ENCODE data around the gene RMI2.
"Not testable (repeated sequence)": the region's sequence is repeated elsewhere in the genome, so short reads cannot be mapped to it uniquely, and the experiment has no call there.

RMI2 gene

GRCh38 chr16:11356573-11357331, 11.5 kb downstream of the RMI2 start:
- peak; percentile 52 for DNase-seq

- DNase-seq: no peak
Measured at GRCh38 chr16:11358531-11358930, 13.3 kb downstream of the RMI2 start.

- peak; percentile 95 for DNase-seq
Measured at GRCh38 chr16:11359370-11359769, 14.1 kb downstream of the RMI2 start.

- no peak for DNase-seq
Measured at GRCh38 chr16:11360641-11361373, 15.5 kb downstream of the RMI2 start.

GRCh38 chr16:11361701-11362451, 16.6 kb downstream of the RMI2 start:
- peak; percentile 74 for DNase-seq

- no peak for DNase-seq
Measured at GRCh38 chr16:11363927-11364258, 18.6 kb downstream of the RMI2 start.

- no peak for DNase-seq
Measured at GRCh38 chr16:11367483-11367906, 22.2 kb downstream of the RMI2 start.

GRCh38 chr16:11370084-11370931, 25.0 kb downstream of the RMI2 start:
- no peak for DNase-seq

GRCh38 chr16:11370932-11371279, 25.6 kb downstream of the RMI2 start:
- not testable (repeated sequence) for DNase-seq

GRCh38 chr16:11372073-11372828, 27.0 kb downstream of the RMI2 start:
- DNase-seq: no peak

- DNase-seq: no peak
Measured at GRCh38 chr16:11372829-11373306, 27.6 kb downstream of the RMI2 start.

GRCh38 chr16:11374255-11374654, 29.0 kb downstream of the RMI2 start:
- no peak for DNase-seq

GRCh38 chr16:11377154-11377553, 31.9 kb downstream of the RMI2 start:
- DNase-seq: no peak

GRCh38 chr16:11378951-11379350, 33.7 kb downstream of the RMI2 start:
- not testable (repeated sequence) for DNase-seq

GRCh38 chr16:11379420-11379819, 34.2 kb downstream of the RMI2 start:
- DNase-seq: peak; percentile 26

GRCh38 chr16:11380836-11381235, 35.6 kb downstream of the RMI2 start:
- DNase-seq: no peak

GRCh38 chr16:11383481-11384183, 38.4 kb downstream of the RMI2 start:
- DNase-seq: no peak

- DNase-seq: no peak
Measured at GRCh38 chr16:11384184-11384955, 39.1 kb downstream of the RMI2 start.

- DNase-seq: no peak
Measured at GRCh38 chr16:11384956-11385586, 39.8 kb downstream of the RMI2 start.
